ENCODE data around the gene FAM131A. TPM values are rescaled to one million over a fixed set of nuclear protein-coding genes. Genes with fewer than 3 reads are reported as not detected.

Gene FAM131A
- total and polyA plus RNA-seq, 9 of the 15 experiments (the other 6 are each of a cell fraction or from before 2014, with no cell fraction given), result 0.48 to 11.1 (median 4.3) TPM

Small RNA genes lying within 50 kb of the gene (small RNA-seq; reads per million reads assigned to genes)
- gene SNORD66, result 397 reads per million, percentile 99 among the genes with 10 or more reads in this experiment

Other genes with a start within 250 kb of the FAM131A start
Only the 7 nearest of the 17 such genes appear.
- gene ECE2, start 61.6 kb upstream of the FAM131A start, total RNA-seq (2014; rRNA removed), result not detected in 2 replicates
- gene ECE2, start 61.6 kb upstream of the FAM131A start, total RNA-seq (2014; rRNA removed; fragmentation: Illumina TruSeq; extraction: Trizol), result not detected in 2 replicates
- gene ECE2, start 61.6 kb upstream of the FAM131A start, total RNA-seq (2015; rRNA removed; fragmentation: Illumina TruSeq; extraction: Trizol), result not detected in 2 replicates
- gene ECE2, start 61.6 kb upstream of the FAM131A start, total RNA-seq (2021), result not detected in 2 replicates
- gene ECE2, start 61.6 kb upstream of the FAM131A start, polyA plus RNA-seq (2011; rRNA removed), result not detected in 2 replicates
- gene ECE2, start 61.6 kb upstream of the FAM131A start, polyA plus RNA-seq (2014; fragmentation: Illumina TruSeq; extraction: Trizol), result not detected in 2 replicates
- gene ECE2, start 61.6 kb upstream of the FAM131A start, polyA plus RNA-seq (2014; fragmentation: Nextera tagmentation; extraction: Ambion mirVana), result not detected
- gene ECE2, start 61.6 kb upstream of the FAM131A start, polyA plus RNA-seq (2014; rRNA removed), result not detected in 2 replicates
- 484 and 524 TPM in 2 replicates for gene PSMD2, start 38.4 kb upstream of the FAM131A start, total RNA-seq (2014; rRNA removed)
- 257 and 258 TPM in 2 replicates for gene PSMD2, start 38.4 kb upstream of the FAM131A start, total RNA-seq (2014; rRNA removed; fragmentation: Illumina TruSeq; extraction: Trizol)
- gene PSMD2, start 38.4 kb upstream of the FAM131A start, total RNA-seq (2015; rRNA removed; fragmentation: Illumina TruSeq; extraction: Trizol), result 297 and 320 TPM in 2 replicates
- gene PSMD2, start 38.4 kb upstream of the FAM131A start, total RNA-seq (2021), result 325 and 373 TPM in 2 replicates
- 283 and 295 TPM in 2 replicates for gene PSMD2, start 38.4 kb upstream of the FAM131A start, polyA plus RNA-seq (2011; rRNA removed)
- 313 and 341 TPM in 2 replicates for gene PSMD2, start 38.4 kb upstream of the FAM131A start, polyA plus RNA-seq (2014; fragmentation: Illumina TruSeq; extraction: Trizol)
- gene PSMD2, start 38.4 kb upstream of the FAM131A start, polyA plus RNA-seq (2014; fragmentation: Nextera tagmentation; extraction: Ambion mirVana), result 100 to 1,000 TPM; 152 to 173 TPM
- gene PSMD2, start 38.4 kb upstream of the FAM131A start, polyA plus RNA-seq (2014; rRNA removed), result 221 and 276 TPM in 2 replicates
- gene EIF4G1, start 23.0 kb upstream of the FAM131A start, total RNA-seq (2014; rRNA removed), result 299 and 324 TPM in 2 replicates
- 117 and 129 TPM in 2 replicates for gene EIF4G1, start 23.0 kb upstream of the FAM131A start, total RNA-seq (2014; rRNA removed; fragmentation: Illumina TruSeq; extraction: Trizol)
- gene EIF4G1, start 23.0 kb upstream of the FAM131A start, total RNA-seq (2015; rRNA removed; fragmentation: Illumina TruSeq; extraction: Trizol), result 141 and 154 TPM in 2 replicates
- gene EIF4G1, start 23.0 kb upstream of the FAM131A start, total RNA-seq (2021), result 493 and 505 TPM in 2 replicates
- gene EIF4G1, start 23.0 kb upstream of the FAM131A start, polyA plus RNA-seq (2011; rRNA removed), result 155 and 197 TPM in 2 replicates
- 343 and 378 TPM in 2 replicates for gene EIF4G1, start 23.0 kb upstream of the FAM131A start, polyA plus RNA-seq (2014; fragmentation: Illumina TruSeq; extraction: Trizol)
- gene EIF4G1, start 23.0 kb upstream of the FAM131A start, polyA plus RNA-seq (2014; fragmentation: Nextera tagmentation; extraction: Ambion mirVana), result 1 to 10 TPM; 4.6 to 6.5 TPM
- 216 and 241 TPM in 2 replicates for gene EIF4G1, start 23.0 kb upstream of the FAM131A start, polyA plus RNA-seq (2014; rRNA removed)
- gene CLCN2, start 24.0 kb downstream of the FAM131A start, total RNA-seq (2014; rRNA removed), result 8.9 and 12.9 TPM in 2 replicates
- 4.1 and 5.2 TPM in 2 replicates for gene CLCN2, start 24.0 kb downstream of the FAM131A start, total RNA-seq (2014; rRNA removed; fragmentation: Illumina TruSeq; extraction: Trizol)
- 6.9 TPM in 2 replicates for gene CLCN2, start 24.0 kb downstream of the FAM131A start, total RNA-seq (2015; rRNA removed; fragmentation: Illumina TruSeq; extraction: Trizol)
- 13.5 and 14.0 TPM in 2 replicates for gene CLCN2, start 24.0 kb downstream of the FAM131A start, total RNA-seq (2021)
- gene CLCN2, start 24.0 kb downstream of the FAM131A start, polyA plus RNA-seq (2011; rRNA removed), result 5.7 and 10.9 TPM in 2 replicates
- gene CLCN2, start 24.0 kb downstream of the FAM131A start, polyA plus RNA-seq (2014; fragmentation: Illumina TruSeq; extraction: Trizol), result 9.4 and 10.2 TPM in 2 replicates
- gene CLCN2, start 24.0 kb downstream of the FAM131A start, polyA plus RNA-seq (2014; fragmentation: Nextera tagmentation; extraction: Ambion mirVana), result under 1 TPM; 0.10 to 0.39 TPM
- 12.8 and 14.4 TPM in 2 replicates for gene CLCN2, start 24.0 kb downstream of the FAM131A start, polyA plus RNA-seq (2014; rRNA removed)
- 128 and 149 TPM in 2 replicates for gene POLR2H, start 24.1 kb downstream of the FAM131A start, total RNA-seq (2014; rRNA removed)
- 160 and 175 TPM in 2 replicates for gene POLR2H, start 24.1 kb downstream of the FAM131A start, total RNA-seq (2014; rRNA removed; fragmentation: Illumina TruSeq; extraction: Trizol)
- 145 and 147 TPM in 2 replicates for gene POLR2H, start 24.1 kb downstream of the FAM131A start, total RNA-seq (2015; rRNA removed; fragmentation: Illumina TruSeq; extraction: Trizol)
- gene POLR2H, start 24.1 kb downstream of the FAM131A start, total RNA-seq (2021), result 134 and 135 TPM in 2 replicates
- 289 and 319 TPM in 2 replicates for gene POLR2H, start 24.1 kb downstream of the FAM131A start, polyA plus RNA-seq (2011; rRNA removed)
- 220 and 222 TPM in 2 replicates for gene POLR2H, start 24.1 kb downstream of the FAM131A start, polyA plus RNA-seq (2014; fragmentation: Illumina TruSeq; extraction: Trizol)
- 100 to 1,000 TPM; 502 to 512 TPM for gene POLR2H, start 24.1 kb downstream of the FAM131A start, polyA plus RNA-seq (2014; fragmentation: Nextera tagmentation; extraction: Ambion mirVana)
- gene POLR2H, start 24.1 kb downstream of the FAM131A start, polyA plus RNA-seq (2014; rRNA removed), result 245 and 256 TPM in 2 replicates
- gene THPO, start 40.6 kb downstream of the FAM131A start, total RNA-seq (2014; rRNA removed), result 0.24 TPM in 1 of 2 replicates, not detected in the other
- gene THPO, start 40.6 kb downstream of the FAM131A start, total RNA-seq (2014; rRNA removed; fragmentation: Illumina TruSeq; extraction: Trizol), result 0.36 TPM in 1 of 2 replicates, not detected in the other
- gene THPO, start 40.6 kb downstream of the FAM131A start, total RNA-seq (2015; rRNA removed; fragmentation: Illumina TruSeq; extraction: Trizol), result 0.11 and 0.22 TPM in 2 replicates
- gene THPO, start 40.6 kb downstream of the FAM131A start, total RNA-seq (2021), result 0.40 and 0.62 TPM in 2 replicates
- gene THPO, start 40.6 kb downstream of the FAM131A start, polyA plus RNA-seq (2011; rRNA removed), result 0.18 and 0.56 TPM in 2 replicates
- 0.64 and 1.1 TPM in 2 replicates for gene THPO, start 40.6 kb downstream of the FAM131A start, polyA plus RNA-seq (2014; fragmentation: Illumina TruSeq; extraction: Trizol)
- gene THPO, start 40.6 kb downstream of the FAM131A start, polyA plus RNA-seq (2014; fragmentation: Nextera tagmentation; extraction: Ambion mirVana), result under 1 TPM; 0.11 to 0.28 TPM
- gene THPO, start 40.6 kb downstream of the FAM131A start, polyA plus RNA-seq (2014; rRNA removed), result 0.34 and 0.50 TPM in 2 replicates
- 0.16 TPM in 1 of 2 replicates, not detected in the other for gene CHRD, start 42.5 kb downstream of the FAM131A start, total RNA-seq (2014; rRNA removed)
- 0.11 TPM in 1 of 2 replicates, not detected in the other for gene CHRD, start 42.5 kb downstream of the FAM131A start, total RNA-seq (2014; rRNA removed; fragmentation: Illumina TruSeq; extraction: Trizol)
- 0.14 and 0.19 TPM in 2 replicates for gene CHRD, start 42.5 kb downstream of the FAM131A start, total RNA-seq (2015; rRNA removed; fragmentation: Illumina TruSeq; extraction: Trizol)
- gene CHRD, start 42.5 kb downstream of the FAM131A start, total RNA-seq (2021), result 0.63 and 1.3 TPM in 2 replicates
- gene CHRD, start 42.5 kb downstream of the FAM131A start, polyA plus RNA-seq (2011; rRNA removed), result 0.55 and 1.1 TPM in 2 replicates
- gene CHRD, start 42.5 kb downstream of the FAM131A start, polyA plus RNA-seq (2014; fragmentation: Illumina TruSeq; extraction: Trizol), result 0.11 and 0.15 TPM in 2 replicates
- not detected for gene CHRD, start 42.5 kb downstream of the FAM131A start, polyA plus RNA-seq (2014; fragmentation: Nextera tagmentation; extraction: Ambion mirVana)
- 0.53 and 1.0 TPM in 2 replicates for gene CHRD, start 42.5 kb downstream of the FAM131A start, polyA plus RNA-seq (2014; rRNA removed)